Urinary bladder (tissue), 4 donors: ENCODE measurements around the gene MRPL17. TPM values are rescaled to one million over a fixed set of nuclear protein-coding genes. Genes with fewer than 3 reads are reported as not detected.
"Not testable (repeated sequence)": the region's sequence is repeated elsewhere in the genome, so short reads cannot be mapped to it uniquely, and the experiment has no call there.

Source experiments
- DNase-seq: peaks from one replicate; pipeline ENCODE4 v3.0.0-alpha.2; 2015; ENCODE audit errors: extremely low spot score
- H3K27ac ChIP-seq: one replicate; pipeline ENCODE4 v1.5.1; 2013; ENCODE audit warnings: low read depth, mild to moderate bottlenecking, moderate library complexity
- H3K36me3 ChIP-seq: one replicate; pipeline ENCODE4 v1.6.1; 2013; ENCODE audit warnings: mild to moderate bottlenecking, moderate library complexity; ENCODE audit not compliant: insufficient read depth
- H3K4me1 ChIP-seq: one replicate; pipeline ENCODE4 v1.6.1; 2013; ENCODE audit warnings: mild to moderate bottlenecking, moderate library complexity; ENCODE audit not compliant: insufficient read depth
- H3K4me3 ChIP-seq: one replicate; pipeline ENCODE4 v1.5.1; 2013; ENCODE audit warnings: low read depth, low read length
- WGBS: extraction: QIAGEN DNeasy Blood & Tissue Kit; methylation state at CpG from one replicate; pipeline ENCODE4 v1.1.7; 2013; 5-methylcytosine and 5-hydroxymethylcytosine counted together
- polyA plus RNA-seq: library from polyadenylated mRNA; stranded (reverse); fragments of 200-250 nt; gene quantifications from one replicate; pipeline ENCODE4 v1.2.3, GENCODE V29; 2013
- total RNA-seq: library from RNA; depleted of rRNA; stranded (reverse); fragments of >200 nt; gene quantifications from one replicate; pipeline ENCODE4 v1.2.3, GENCODE V29; 2014
- donor health status: healthy with polysubstance abuse.
- donor health status: healthy.

MRPL17 gene
- total and polyA plus RNA-seq, 2 donors = 29.9 to 34.3 TPM

DNA sequence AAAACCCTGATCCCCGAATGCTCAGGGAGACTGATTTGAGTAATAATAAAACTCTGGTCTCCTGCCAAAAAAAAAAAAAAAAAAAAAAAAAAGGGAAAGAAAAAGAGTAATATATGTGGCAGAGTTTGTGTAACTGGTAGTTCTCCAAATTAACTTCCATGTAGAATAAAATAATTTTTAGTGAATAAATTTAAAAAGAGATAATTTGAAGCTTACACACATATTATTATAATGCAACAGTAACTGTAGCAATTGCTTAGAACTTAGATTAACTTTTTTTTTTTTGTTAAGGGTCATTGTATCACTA, 11.0 kb upstream of the MRPL17 start:
- no peak overlapping the region for H3K27ac ChIP-seq
- H3K36me3 ChIP-seq = no peaks in the 10 kb centered on the region
- WGBS = 6% methylated on average over 1 of the region's 1 CpG
- H3K4me3 ChIP-seq = no peak overlapping the region
- DNase-seq = no peak
- H3K4me1 ChIP-seq = no peaks in the 10 kb centered on the region

- 91% methylated on average over 1 of the region's 1 CpG for WGBS
- H3K4me3 ChIP-seq = no peak overlapping the region
Measured at GRCh38 chr11:6693342-6694228, 10.4 kb upstream of the MRPL17 start.

DNA sequence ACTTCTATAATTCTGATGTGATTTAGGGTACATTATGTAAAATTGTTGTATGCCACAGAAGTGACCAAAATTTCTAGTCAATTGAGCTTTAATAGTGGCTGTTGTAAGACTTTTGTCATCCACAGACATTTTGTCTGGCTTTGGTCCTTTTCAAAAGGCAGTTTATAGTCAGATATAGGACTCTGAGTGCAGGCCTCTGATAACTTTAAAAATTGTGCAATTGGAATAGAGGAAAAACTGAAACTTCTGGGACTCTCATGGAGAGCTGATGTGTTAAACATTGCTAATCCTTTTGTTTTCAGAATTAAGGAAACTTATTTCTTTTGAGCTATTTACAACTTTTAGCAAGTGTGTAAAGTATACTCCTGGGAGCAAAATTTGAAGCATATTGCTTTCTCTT, 9.0 kb upstream of the MRPL17 start:
- H3K4me1 ChIP-seq = no peaks in the 10 kb centered on the region
- H3K4me3 ChIP-seq = no peak overlapping the region
- no peak overlapping the region for H3K27ac ChIP-seq
- H3K36me3 ChIP-seq = no peaks in the 10 kb centered on the region
- DNase-seq = no peak

More at GRCh38 chr11:6693342-6694228, 10.4 kb upstream of the MRPL17 start:
- no peaks in the 10 kb centered on the region for H3K36me3 ChIP-seq
- no peaks in the 10 kb centered on the region for H3K4me1 ChIP-seq
- H3K27ac ChIP-seq = no peak overlapping the region
- no peak for DNase-seq

GRCh38 chr11:6690431-6691132, 7.4 kb upstream of the MRPL17 start:
- not testable (repeated sequence) for DNase-seq, H3K4me3 ChIP-seq, H3K27ac ChIP-seq, H3K4me1 ChIP-seq, H3K36me3 ChIP-seq
- 76% methylated on average over 8 of the region's 11 CpGs for WGBS

GRCh38 chr11:6687876-6688275, 4.7 kb upstream of the MRPL17 start:
- no peak for DNase-seq
- Histone ChIP-seq H3K27ac (no peak overlapping the region), H3K4me3 (no peak overlapping the region), H3K4me1 (no peaks in the 10 kb centered on the region), H3K36me3 (no peaks in the 10 kb centered on the region)
- 62% methylated on average over 4 of the region's 4 CpGs for WGBS

DNA sequence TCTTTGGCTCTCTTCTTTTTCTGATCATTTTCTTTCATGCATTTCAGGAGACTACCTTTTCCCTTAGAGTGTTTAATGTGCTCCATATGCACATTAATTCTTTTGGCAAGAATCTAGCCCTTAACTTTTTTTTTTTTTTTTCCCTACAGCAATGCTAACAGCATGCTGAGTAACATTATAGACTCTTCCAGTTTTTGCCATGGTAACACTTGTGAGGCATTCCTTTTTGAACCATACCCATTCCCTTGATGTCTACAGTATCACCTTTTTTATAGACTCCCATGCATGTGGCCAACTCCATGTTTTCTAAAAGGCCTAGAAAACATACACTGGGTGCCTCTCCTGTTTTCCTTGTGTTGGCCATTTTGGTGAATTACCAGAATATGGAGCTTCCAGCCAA, 2.9 kb upstream of the MRPL17 start:
- peaks cover 2% of the 10 kb centered on the region for H3K36me3 ChIP-seq
- H3K4me3 ChIP-seq = no peak overlapping the region
- DNase-seq = no peak
- no peaks in the 10 kb centered on the region for H3K4me1 ChIP-seq
- no peak overlapping the region for H3K27ac ChIP-seq

GRCh38 chr11:6684068-6684467, 928 bp upstream of the MRPL17 start:
- WGBS = 90% methylated on average over 14 of the region's 14 CpGs
- not testable (repeated sequence) for H3K27ac ChIP-seq, DNase-seq

GRCh38 chr11:6682591-6682935, 577 bp downstream of the MRPL17 start:
- peaks cover 2% of the 10 kb centered on the region for H3K36me3 ChIP-seq
- WGBS = under 1% methylated on average over 10 of the region's 10 CpGs
- no peaks in the 10 kb centered on the region for H3K4me1 ChIP-seq
- no peak for DNase-seq
- peak overlapping the region; percentile 54 for H3K4me3 ChIP-seq
- H3K27ac ChIP-seq = no peak overlapping the region

More at GRCh38 chr11:6684068-6684467, 928 bp upstream of the MRPL17 start:
- H3K4me1 ChIP-seq, H3K36me3 ChIP-seq, H3K4me3 ChIP-seq: not testable (repeated sequence)

DNA sequence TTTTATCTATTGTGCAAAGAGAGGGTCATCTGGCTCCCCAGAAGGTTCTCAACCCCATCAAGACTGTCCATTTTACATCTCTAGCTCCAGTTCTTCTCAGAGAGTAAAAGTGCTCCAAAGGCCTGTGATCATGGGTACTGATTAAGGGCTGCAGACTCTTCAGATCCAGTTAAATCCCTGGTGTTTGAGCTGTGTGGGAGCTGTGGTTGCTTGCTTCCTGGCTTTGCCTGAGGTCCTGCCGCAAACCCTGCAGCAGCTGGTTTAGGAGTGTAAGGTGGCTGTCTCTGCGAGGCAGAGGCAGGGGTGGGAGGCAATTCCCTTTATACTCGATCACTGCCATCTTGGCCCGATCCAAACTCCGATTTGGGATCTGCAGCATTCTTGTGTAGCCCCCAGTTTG, 1.2 kb downstream of the MRPL17 start:
- DNase-seq = no peak
- Histone ChIP-seq H3K36me3 (peaks cover 2% of the 10 kb centered on the region), H3K4me1 (no peaks in the 10 kb centered on the region), H3K27ac (no peak overlapping the region), H3K4me3 (peak overlapping the region; percentile 54)
- WGBS = 13% methylated on average over 5 of the region's 5 CpGs

- Histone ChIP-seq H3K36me3 (peaks cover 2% of the 10 kb centered on the region), H3K4me3 (no peak overlapping the region), H3K27ac (no peak overlapping the region), H3K4me1 (no peaks in the 10 kb centered on the region)
- 57% methylated on average over 1 of the region's 1 CpG for WGBS
- no peak for DNase-seq
Measured at GRCh38 chr11:6681505-6681904, 1.6 kb downstream of the MRPL17 start.

DNA sequence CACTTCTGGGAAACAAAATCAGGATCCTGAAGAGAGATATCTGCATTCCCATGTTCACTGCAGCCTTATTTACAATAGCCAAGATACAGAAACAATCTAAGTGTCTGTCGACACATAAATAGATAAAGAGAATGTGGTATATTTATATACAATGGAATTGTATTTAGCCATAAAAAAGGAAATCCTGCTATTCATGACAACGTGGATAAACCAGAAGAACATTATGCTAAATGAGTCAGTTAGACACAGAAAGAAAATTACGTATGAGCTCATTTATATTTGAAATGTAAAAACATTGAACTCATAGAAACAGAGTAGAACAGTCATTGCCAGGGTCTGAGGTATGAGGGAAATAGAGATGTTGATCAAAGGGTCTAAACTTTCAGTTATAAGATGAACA, 6.1 kb downstream of the MRPL17 start:
- H3K36me3 ChIP-seq = peaks cover 2% of the 10 kb centered on the region

GRCh38 chr11:6674862-6675261, 8.3 kb downstream of the MRPL17 start:
- no peak overlapping the region for H3K27ac ChIP-seq
- no peak overlapping the region for H3K4me3 ChIP-seq
- DNase-seq = no peak
- H3K36me3 ChIP-seq = no peaks in the 10 kb centered on the region
- WGBS = 81% methylated on average over 4 of the region's 4 CpGs
- H3K4me1 ChIP-seq = no peaks in the 10 kb centered on the region

More for the DNA sequence above, 6.1 kb downstream of the MRPL17 start:
- Histone ChIP-seq H3K4me1 (no peaks in the 10 kb centered on the region), H3K27ac (no peak overlapping the region), H3K4me3 (no peak overlapping the region)
- 72% methylated on average over 3 of the region's 3 CpGs for WGBS
- DNase-seq = no peak

DNA sequence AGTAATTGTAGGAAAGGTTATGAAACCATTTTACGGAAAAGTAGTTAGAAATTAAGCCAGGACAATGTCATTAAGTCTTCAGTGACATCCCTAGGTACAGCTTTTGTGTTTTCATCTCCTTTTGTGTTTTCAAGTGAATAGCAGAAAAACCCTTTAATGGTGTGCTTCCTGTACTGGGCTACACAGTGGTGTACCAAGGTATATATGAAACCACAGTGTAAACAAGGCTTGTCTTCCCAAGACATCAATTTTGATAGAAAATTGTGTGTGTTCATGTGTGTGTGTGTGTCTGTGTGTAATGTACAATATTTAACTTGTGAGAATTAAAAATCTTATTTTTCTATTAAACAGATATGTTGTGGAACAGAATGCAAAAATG, 8.9 kb downstream of the MRPL17 start:
- H3K36me3 ChIP-seq = no peaks in the 10 kb centered on the region
- WGBS = 90% methylated on average over 1 of the region's 1 CpG
- H3K4me3 ChIP-seq = no peak overlapping the region
- H3K4me1 ChIP-seq = no peaks in the 10 kb centered on the region
- DNase-seq = no peak
- no peak overlapping the region for H3K27ac ChIP-seq

- DNase-seq = no peak
- no peak overlapping the region for H3K4me3 ChIP-seq
- H3K36me3 ChIP-seq = no peaks in the 10 kb centered on the region
- no peaks in the 10 kb centered on the region for H3K4me1 ChIP-seq
- no peak overlapping the region for H3K27ac ChIP-seq
Measured at GRCh38 chr11:6673523-6674218, 9.5 kb downstream of the MRPL17 start.
